Inferior parietal cortex (tissue), 1 donor: Measurements from ENCODE around the gene GOLPH3L.
A peak's percentile ranks its signal among the peaks of the same experiment; 100 is the strongest.
"Not testable (repeated sequence)": the region's sequence is repeated elsewhere in the genome, so short reads cannot be mapped to it uniquely, and the experiment has no call there.

Experiments
- DNase-seq: peaks from one replicate; pipeline ENCODE4 v3.0.0-alpha.2; 2016; ENCODE audit errors: extremely low spot score

Gene GOLPH3L

GRCh38 chr1:150696995-150697927 is at the start of gene GOLPH3L:
Gene GOLPH3L (minus strand): TSS chr1:150697154. CDS start chr1:150694838, 2,316 bp downstream.
- peak; percentile 97 for DNase-seq

GRCh38 chr1:150730130-150730721 is 33.3 kb upstream of the GOLPH3L start:
- no peak for DNase-seq

DNA sequence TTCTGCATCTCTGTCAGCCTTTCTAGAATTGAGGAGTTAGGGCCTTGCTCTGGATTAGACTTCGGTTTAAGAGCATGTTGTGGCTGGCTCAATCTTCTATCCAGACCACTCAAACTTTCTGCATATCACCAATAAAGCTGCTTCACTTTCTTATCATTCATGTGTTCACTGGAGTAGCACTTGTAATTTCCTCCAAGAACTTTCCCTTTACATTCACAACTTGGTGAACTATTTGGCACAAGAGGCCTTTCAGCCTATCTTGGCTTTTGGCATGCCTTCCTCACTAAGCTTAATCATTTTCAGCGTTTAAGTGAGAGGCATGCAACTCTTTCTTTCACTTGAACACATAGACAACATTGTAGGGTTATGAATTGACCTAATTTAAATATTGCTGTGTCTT is 27.4 kb upstream of the GOLPH3L start:
- no peak for DNase-seq

- DNase-seq, result no peak
These were observed 23.7 kb upstream of the GOLPH3L start, which contains the start of gene HORMAD1 for GRCh38 chr1:150720703-150721102. Gene HORMAD1 (minus strand): TSS chr1:150720895. CDS start chr1:150719505, 1,390 bp downstream.

DNA sequence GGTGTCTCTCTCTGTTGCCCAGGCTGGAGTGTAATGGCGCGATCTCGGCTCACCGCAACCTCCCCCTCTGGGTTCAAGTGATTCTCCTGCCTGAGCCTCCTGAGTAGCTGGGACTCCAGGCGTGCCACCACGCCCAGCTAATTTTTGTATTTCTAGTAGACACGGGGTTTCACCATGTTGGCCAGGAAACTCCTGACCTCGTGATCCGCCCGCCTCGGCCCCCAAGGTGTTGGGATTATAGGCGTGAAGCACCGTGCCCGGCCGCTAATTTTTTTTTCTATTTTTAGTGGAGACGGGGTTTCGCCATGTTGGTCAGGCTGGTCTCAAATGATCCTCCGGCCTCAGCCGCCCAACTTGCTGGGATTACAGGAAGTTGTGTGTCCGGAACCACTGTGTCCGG is 23.1 kb upstream of the GOLPH3L start:
- DNase-seq, result no peak

- no peak for DNase-seq
These were observed 21.4 kb upstream of the GOLPH3L start for GRCh38 chr1:150718225-150718891.

GRCh38 chr1:150709031-150709430 is 12.1 kb upstream of the GOLPH3L start:
- not testable (repeated sequence) for DNase-seq

GRCh38 chr1:150708595-150708994 is 11.6 kb upstream of the GOLPH3L start:
- DNase-seq, result no peak

GRCh38 chr1:150706091-150706490 is 9.1 kb upstream of the GOLPH3L start:
- no peak for DNase-seq

DNA sequence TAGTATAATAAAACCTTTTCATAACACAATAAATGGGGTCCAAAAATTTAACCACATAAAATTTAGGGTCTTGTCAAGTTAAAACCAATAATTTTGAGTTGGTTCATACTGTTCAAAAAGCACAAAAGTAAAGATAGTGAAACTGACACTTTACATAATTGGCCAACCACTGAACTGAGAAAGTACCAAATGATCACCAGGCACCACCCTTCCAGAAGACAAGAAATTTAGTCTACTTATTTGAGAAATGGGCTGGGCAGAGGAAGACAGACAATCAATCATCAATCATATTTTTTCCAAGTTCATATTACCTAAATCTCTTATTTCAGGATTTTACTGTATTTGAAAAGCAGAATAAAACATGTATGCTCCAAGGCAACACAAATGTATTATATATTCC is 6.5 kb upstream of the GOLPH3L start:
- no peak for DNase-seq

DNA sequence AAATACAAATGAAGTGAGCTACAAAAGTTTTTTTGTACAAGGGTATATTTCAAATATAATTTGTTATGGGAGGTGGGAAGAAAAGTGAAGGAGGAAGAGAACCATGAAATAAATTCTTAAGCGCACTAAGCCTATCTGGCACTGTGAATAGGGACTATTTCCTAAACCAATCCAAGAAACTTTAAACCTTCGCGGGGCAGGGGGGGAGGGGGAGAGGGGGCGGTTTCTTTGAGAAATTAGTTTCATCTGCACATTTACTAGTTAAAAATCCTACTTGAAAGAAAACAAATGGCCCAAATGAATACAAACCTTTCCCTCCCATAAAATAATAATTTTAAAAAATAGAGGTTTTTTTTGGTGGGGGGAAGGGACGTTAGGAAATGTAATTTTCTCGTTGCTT is 364 bp downstream of the GOLPH3L start:
- no peak for DNase-seq

DNA sequence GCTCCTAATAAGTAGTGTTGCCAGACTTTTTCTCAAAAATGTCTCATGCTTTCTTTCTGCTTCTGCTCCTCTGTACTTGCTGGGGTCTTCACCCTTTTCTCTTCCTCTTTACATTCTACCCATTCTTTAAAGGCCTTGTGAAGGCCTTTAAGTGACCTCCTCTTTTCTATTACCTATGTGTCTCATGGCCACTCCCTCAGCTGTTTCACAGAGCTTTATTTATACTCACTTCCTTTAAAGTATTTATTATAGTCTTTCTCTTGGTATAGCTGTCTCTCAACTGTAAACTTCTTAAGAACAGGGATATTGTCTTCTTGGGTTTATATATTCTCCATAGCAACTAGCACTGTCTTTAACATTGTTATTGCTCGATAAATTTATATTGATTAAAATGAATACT is 792 bp downstream of the GOLPH3L start:
- DNase-seq, result no peak

DNA sequence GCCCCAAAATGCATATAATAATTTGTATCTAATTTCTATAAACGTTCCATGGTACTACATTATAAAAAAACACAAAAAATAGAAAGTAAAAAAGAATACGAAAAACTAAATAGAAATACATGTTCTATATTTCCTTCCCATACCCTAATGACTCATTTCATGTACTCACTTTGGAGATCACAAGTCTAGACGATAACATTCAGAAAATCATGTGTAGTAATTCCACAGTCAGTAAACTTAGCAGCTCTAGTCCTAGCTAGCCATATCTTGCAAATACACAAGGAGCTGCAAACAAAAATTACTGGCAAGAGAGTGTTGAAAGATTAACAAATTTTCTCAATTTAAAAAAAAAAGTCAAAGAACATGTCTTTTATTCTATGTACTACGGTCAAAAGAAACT is 1.4 kb downstream of the GOLPH3L start:
- no peak for DNase-seq

- no peak for DNase-seq
These were observed 4.2 kb downstream of the GOLPH3L start for GRCh38 chr1:150692720-150693119.

GRCh38 chr1:150688763-150689162 is 8.2 kb downstream of the GOLPH3L start:
- DNase-seq, result no peak

- DNase-seq, result no peak
These were observed 10.7 kb downstream of the GOLPH3L start for GRCh38 chr1:150686275-150686674.

GRCh38 chr1:150683914-150684313 is 13.0 kb downstream of the GOLPH3L start:
- no peak for DNase-seq

- no peak for DNase-seq
These were observed 18.0 kb downstream of the GOLPH3L start for GRCh38 chr1:150678988-150679387.

- no peak for DNase-seq
These were observed 22.1 kb downstream of the GOLPH3L start for GRCh38 chr1:150674881-150675280.

- DNase-seq, result no peak
These were observed 33.6 kb downstream of the GOLPH3L start for GRCh38 chr1:150663321-150663720.

- no peak for DNase-seq
These were observed 34.1 kb downstream of the GOLPH3L start for GRCh38 chr1:150662811-150663210.

- no peak for DNase-seq
These were observed 35.8 kb downstream of the GOLPH3L start for GRCh38 chr1:150661156-150661555.
